ENCODE measurements around the gene OR2AE1. TPM values are rescaled to one million over a fixed set of nuclear protein-coding genes. Genes with fewer than 3 reads are reported as not detected.

OR2AE1 gene
- total and polyA plus RNA-seq, 9 of the 15 experiments (the other 6 are each of a cell fraction or from before 2014, with no cell fraction given): 0.27 TPM; not detected in 8

GRCh38 chr7:99899830-99900519 lies 23.1 kb upstream of the OR2AE1 start (continued):
- no peak for TF ChIP-seq AFF4 (CRISPR knock-in tag; IDR thresholded peaks at IDR 0.05)
- peak; percentile 16 for TF ChIP-seq POLR2B (IDR thresholded peaks at IDR 0.05; ENCODE audit: low read depth, partially characterized antibody)
- TF ChIP-seq ATF6 (CRISPR knock-in tag; IDR thresholded peaks at IDR 0.05): no peak

All from K562 (cell line).